Prostate gland (tissue), 2 donors: Measurements from ENCODE around the gene DHX38. TPM values are rescaled to one million over a fixed set of nuclear protein-coding genes. Genes with fewer than 3 reads are reported as not detected.

Source experiments
- DNase-seq: peaks from one replicate; pipeline ENCODE4 v3.0.0-alpha.2; 2019; ENCODE audit warnings: low spot score
- H3K27ac ChIP-seq, 2 donors: fragments of 200-600 bp; sonication (generic); 2 replicates each; pipeline ENCODE4 v1.5.1; 2017 to 2019
- H3K27me3 ChIP-seq: fragments of 200-600 bp; sonication (generic); replicated peaks from 2 replicates; pipeline ENCODE4 v1.5.1; 2019; ENCODE audit not compliant: insufficient read depth
- H3K36me3 ChIP-seq, 2 donors: fragments of 200-600 bp; sonication (generic); 1 replicate in 1 of 2; 2 replicates in 1 of 2; pipeline versions ENCODE4 v1.5.1 to v1.8.1; 2017 to 2019
- H3K4me1 ChIP-seq: fragments of 200-600 bp; sonication (generic); replicated peaks from 2 replicates; pipeline ENCODE4 v1.5.1; 2019
- H3K4me3 ChIP-seq, 2 donors: fragments of 200-600 bp; sonication (generic); 2 replicates each; pipeline ENCODE4 v1.5.1; 2017 to 2019
- H3K9me3 ChIP-seq: fragments of 200-600 bp; sonication (generic); 2 replicates; pipeline ENCODE4 v1.5.1; 2017
- POLR2A ChIP-seq: fragments of 450-650 bp; IDR thresholded peaks from one replicate; pipeline ENCODE4 v1.6.1; 2016; ENCODE audit warnings: antibody characterized with exemption, mild to moderate bottlenecking
- POLR2AphosphoS5 ChIP-seq: sonication (generic); formaldehyde crosslinking; IDR thresholded peaks from one replicate; pipeline ENCODE4 v1.6.1; 2017; ENCODE audit warnings: antibody characterized with exemption
- WGBS: methylation state at CpG from one replicate; pipeline ENCODE4 v1.1.5; 2018; 5-methylcytosine and 5-hydroxymethylcytosine counted together
- intact Hi-C: fragments of 100-400 bp; cut with DNase I; formaldehyde crosslinking; loops from one replicate; pipeline ENCODE4 v1.14.2; 2022
- total RNA-seq, 2 donors: library from RNA; depleted of rRNA; stranded (reverse); fragments of >200 nt; gene quantifications; one replicate each; pipeline ENCODE4 v1.1.0, GENCODE V29; 2016
- TF ChIP-seq, protein P1 (sequence below), 4 experiments: fragments of 200-600 bp in 2 of 4; fragments of 450-650 bp in 2 of 4; sonication (generic) in 2 of 4; IDR thresholded peaks; 1 replicate in 3 of 4; 2 replicates in 1 of 4; pipeline ENCODE4 v1.5.1; 2016 to 2019; ENCODE audit warnings: antibody characterized with exemption in 4 of 4, mild to moderate bottlenecking in 2 of 4, moderate library complexity in 2 of 4

The DHX38 gene
- total RNA-seq, 2 donors from 2014 or later, result 61.9 to 63.9 TPM

GRCh38 chr16:72138064-72138572 lies 44.5 kb downstream of the DHX38 start:
- Histone ChIP-seq H3K4me3 (no peak overlapping the region), H3K36me3 (no peaks in the 10 kb centered on the region), H3K27me3 (no peaks in the 10 kb centered on the region), H3K27ac (no peak overlapping the region), H3K4me1 (no peaks in the 10 kb centered on the region), H3K9me3 (no peaks in the 10 kb centered on the region)
- 96% methylated on average over 4 of the region's 4 CpGs for WGBS
- DNase-seq, result no peak
- intact Hi-C loops, result no loop called here
- no peak for TF ChIP-seq POLR2A
- TF ChIP-seq, protein P1, sequence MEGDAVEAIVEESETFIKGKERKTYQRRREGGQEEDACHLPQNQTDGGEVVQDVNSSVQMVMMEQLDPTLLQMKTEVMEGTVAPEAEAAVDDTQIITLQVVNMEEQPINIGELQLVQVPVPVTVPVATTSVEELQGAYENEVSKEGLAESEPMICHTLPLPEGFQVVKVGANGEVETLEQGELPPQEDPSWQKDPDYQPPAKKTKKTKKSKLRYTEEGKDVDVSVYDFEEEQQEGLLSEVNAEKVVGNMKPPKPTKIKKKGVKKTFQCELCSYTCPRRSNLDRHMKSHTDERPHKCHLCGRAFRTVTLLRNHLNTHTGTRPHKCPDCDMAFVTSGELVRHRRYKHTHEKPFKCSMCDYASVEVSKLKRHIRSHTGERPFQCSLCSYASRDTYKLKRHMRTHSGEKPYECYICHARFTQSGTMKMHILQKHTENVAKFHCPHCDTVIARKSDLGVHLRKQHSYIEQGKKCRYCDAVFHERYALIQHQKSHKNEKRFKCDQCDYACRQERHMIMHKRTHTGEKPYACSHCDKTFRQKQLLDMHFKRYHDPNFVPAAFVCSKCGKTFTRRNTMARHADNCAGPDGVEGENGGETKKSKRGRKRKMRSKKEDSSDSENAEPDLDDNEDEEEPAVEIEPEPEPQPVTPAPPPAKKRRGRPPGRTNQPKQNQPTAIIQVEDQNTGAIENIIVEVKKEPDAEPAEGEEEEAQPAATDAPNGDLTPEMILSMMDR (IDR thresholded peaks at IDR 0.05), result no peak
- TF ChIP-seq POLR2AphosphoS5, result no peak

DNA sequence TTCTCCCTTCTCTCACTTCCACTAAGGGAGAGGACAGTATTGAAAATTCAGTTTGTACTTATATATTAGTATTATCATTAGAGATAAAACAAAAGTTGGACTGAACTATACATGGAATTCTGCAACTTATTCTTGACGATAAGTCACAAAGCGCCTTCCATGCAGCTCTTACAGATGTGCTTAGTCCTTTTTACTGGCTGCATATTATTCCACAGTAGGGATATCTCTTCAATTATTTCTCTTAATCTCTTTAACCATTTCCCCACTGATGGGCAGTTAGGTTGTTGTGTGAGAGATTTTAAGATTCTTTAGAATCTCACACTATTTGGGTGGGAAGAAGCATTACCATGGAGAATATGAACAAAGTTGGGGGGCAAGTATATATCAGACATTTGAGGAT lies 46.3 kb downstream of the DHX38 start:
- Histone ChIP-seq H3K36me3 (no peaks in the 10 kb centered on the region), H3K9me3 (no peaks in the 10 kb centered on the region), H3K4me1 (no peaks in the 10 kb centered on the region), H3K4me3 (no peak overlapping the region), H3K27ac (no peak overlapping the region), H3K27me3 (no peaks in the 10 kb centered on the region)
- TF ChIP-seq POLR2A, result no peak
- no peak for TF ChIP-seq POLR2AphosphoS5
- TF ChIP-seq, protein P1 (IDR thresholded peaks at IDR 0.05), result no peak
- WGBS, result 92% methylated on average over 2 of the region's 2 CpGs
- no peak for DNase-seq
- intact Hi-C loops, result no loop called here

GRCh38 chr16:72142476-72142875 lies 48.8 kb downstream of the DHX38 start:
- Histone ChIP-seq H3K36me3 (no peaks in the 10 kb centered on the region), H3K27me3 (no peaks in the 10 kb centered on the region), H3K4me1 (no peaks in the 10 kb centered on the region), H3K9me3 (no peaks in the 10 kb centered on the region), H3K27ac (no peak overlapping the region), H3K4me3 (no peak overlapping the region)
- 69% methylated on average over 1 of the region's 1 CpG for WGBS
- no peak for TF ChIP-seq POLR2A
- TF ChIP-seq, protein P1 (IDR thresholded peaks at IDR 0.05), result no peak
- TF ChIP-seq POLR2AphosphoS5, result no peak
- intact Hi-C loops, result no loop called here
- no peak for DNase-seq

DNA sequence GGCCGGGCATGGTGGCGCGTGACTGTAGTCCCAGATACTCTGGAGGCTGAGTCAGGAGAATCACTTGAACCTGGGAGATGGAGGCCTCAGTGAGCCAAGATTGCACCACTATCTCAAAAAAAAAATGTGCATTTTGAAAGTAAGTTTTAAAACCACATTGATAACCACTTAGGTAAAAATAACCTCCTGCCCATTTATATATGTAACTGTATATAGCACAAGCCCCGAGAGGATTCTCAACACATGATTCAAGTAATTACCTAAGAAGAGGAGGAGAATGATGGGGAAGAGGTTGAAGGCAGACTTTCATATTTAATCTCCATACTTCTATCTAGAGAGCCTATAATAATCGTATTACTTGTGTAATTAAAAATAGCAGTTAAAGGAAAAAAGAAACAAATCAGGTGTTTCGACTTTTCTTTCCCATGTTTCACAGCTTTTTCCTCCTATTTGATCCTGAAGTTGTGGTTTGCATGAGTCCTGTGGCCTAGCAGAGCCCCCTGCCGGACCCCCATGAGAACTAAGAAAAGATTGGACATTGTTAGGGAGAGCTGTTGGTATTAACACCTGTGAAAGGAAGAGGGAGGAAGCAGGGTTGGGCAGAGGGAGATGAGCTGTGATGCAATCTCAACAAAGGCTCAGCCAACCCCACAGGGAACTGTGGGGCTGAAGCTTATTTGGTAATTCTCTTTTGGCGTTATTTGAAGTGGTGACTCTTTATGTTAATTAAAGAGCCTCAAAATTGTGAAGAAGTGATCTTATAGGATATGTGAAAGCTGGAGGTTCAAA lies 56.2 kb downstream of the DHX38 start:
- no peaks in the 10 kb centered on the region for H3K36me3 ChIP-seq
- no peak overlapping the region for H3K27ac ChIP-seq
- TF ChIP-seq POLR2A, result no peak
- TF ChIP-seq POLR2AphosphoS5, result no peak
- TF ChIP-seq, protein P1 (IDR thresholded peaks at IDR 0.05), result no peak
- no peak overlapping the region for H3K4me3 ChIP-seq
- WGBS, result 74% methylated on average over 8 of the region's 8 CpGs
- intact Hi-C loops, result no loop called here
- no peak for DNase-seq
- no peaks in the 10 kb centered on the region for H3K4me1 ChIP-seq
- H3K9me3 ChIP-seq, result no peaks in the 10 kb centered on the region
- H3K27me3 ChIP-seq, result no peaks in the 10 kb centered on the region

DNA sequence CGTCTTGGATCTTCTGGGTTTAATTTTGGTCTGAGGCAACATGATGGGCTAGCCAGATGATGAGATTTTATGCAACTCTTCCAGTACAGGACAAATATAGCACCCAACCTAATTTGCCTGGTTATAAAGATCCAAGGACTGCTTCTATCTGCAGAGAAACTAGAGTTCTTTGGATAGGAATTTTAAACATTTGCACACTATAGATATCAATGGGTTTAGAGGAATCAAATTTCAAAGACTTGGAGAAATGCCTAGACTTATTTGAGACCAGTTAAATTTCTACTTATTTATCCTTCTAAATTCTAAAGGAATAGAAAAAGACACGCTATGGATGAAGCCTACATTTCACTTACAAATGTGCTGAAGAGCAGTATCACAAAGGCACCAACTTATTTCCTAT lies 65.7 kb downstream of the DHX38 start:
- TF ChIP-seq, protein P1 (IDR thresholded peaks at IDR 0.05), result no peak
- TF ChIP-seq POLR2A (no peak), POLR2AphosphoS5 (no peak)
- H3K4me1 ChIP-seq, result no peaks in the 10 kb centered on the region
- H3K9me3 ChIP-seq, result no peaks in the 10 kb centered on the region
- 28% methylated on average over 2 of the region's 2 CpGs for WGBS
- DNase-seq, result no peak
- H3K36me3 ChIP-seq, result no peaks in the 10 kb centered on the region
- intact Hi-C loops, result no loop called here
- no peak overlapping the region for H3K4me3 ChIP-seq
- H3K27me3 ChIP-seq, result no peaks in the 10 kb centered on the region
- H3K27ac ChIP-seq, result no peak overlapping the region
